Ammon's horn (tissue), 1 donor: ENCODE data around the gene C4orf46.

Experiments
- DNase-seq: peaks from one replicate; pipeline ENCODE4 v3.0.0-alpha.2; 2016; ENCODE audit warnings: low spot score

The C4orf46 gene

DNA sequence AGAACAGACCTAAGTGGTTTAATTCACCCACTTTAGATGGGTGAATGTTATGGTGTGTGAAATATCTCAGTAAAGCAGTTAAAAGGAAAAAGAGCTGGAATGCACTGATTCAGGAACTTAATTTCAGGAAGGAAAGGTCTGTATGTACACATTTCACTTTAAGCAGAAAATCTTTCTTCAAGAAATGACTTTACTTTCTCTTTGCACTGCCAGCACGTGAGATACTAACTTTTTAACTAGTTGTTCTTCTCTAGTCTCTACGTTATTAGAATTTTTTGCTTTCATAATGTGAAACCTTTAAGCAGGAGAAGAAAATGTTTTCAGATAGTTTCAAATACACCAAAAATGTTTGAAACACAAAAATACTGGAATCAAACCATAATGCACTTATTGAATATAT is 18.8 kb downstream of the C4orf46 start:
- DNase-seq: no peak

DNA sequence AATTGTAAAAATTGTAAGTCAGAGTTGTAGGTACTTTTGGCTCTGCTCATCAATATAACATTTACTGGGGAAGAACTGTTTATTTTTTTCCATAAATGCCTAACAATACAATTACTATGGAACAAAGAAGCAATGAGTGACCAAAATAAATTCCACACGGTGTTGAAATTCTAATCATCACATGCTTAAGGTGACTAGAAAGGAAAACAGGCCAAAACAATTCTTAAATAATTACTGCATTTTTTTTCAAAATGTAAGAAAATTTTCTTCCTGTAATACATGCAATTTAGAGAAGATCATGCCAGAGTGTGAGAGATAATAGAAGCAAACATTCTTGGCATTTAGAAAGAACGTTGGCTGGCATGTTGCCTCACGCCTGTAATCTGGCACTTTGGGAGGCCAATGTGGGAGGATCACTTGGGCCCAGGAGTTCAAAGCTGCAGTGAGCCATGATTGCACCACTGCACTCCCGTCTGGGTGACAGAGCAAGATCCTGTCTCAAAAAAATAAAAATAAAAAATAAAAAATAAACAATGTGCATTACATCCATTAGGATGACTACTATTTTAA is 22.5 kb downstream of the C4orf46 start:
- DNase-seq: no peak

DNA sequence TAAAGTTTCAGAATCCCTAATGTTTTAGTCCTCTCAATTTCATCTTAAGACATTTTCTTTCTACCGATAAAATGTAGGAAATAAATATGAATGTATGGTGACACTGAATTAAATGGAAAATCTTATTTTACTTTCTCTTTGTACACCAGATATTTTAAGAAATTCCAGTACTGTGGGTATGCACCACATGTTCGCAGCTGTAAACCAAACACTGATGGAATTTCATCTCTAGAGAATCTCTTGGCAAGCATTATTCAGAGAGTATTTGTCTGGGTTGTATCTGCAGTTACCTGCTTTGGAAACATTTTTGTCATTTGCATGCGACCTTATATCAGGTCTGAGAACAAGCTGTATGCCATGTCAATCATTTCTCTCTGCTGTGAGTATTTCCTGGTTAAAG is 26.9 kb downstream of the C4orf46 start:
- no peak for DNase-seq

DNA sequence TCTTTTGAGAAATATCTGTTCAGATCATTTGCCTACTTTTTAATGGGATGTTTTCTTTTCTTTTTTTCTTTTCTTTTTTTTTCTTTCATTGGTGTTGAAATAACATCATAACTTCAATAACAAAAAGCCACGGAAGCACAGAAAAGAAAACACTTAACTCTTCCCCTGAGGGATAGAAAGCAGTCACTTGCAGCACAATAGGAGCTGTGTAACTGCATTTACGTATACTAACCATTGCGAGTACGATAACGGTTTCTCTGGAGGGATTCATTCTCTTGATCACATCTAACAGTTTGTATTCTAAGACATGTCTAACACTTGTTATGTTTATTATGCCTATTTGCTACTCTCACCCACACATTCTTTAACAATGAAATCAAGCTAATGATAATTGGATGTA is 27.3 kb downstream of the C4orf46 start:
- DNase-seq: no peak

DNA sequence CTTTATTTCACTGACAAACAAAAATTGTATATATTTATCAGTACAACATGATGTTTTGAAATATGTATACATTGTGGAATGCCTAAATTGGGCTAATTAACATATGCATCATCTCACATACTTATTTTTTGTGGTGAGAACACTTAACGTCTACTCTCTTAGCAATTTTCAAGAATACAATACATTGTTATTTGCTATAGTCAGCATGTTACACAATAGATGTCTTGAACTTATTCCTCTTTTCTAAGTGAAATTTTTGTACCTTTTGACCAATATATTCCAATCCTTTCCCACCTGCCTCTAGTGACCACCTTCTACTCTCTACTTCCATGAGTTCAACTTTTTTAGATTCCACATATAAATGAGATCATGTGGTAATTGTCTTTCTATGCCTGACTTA is 35.1 kb downstream of the C4orf46 start:
- no peak for DNase-seq

DNA sequence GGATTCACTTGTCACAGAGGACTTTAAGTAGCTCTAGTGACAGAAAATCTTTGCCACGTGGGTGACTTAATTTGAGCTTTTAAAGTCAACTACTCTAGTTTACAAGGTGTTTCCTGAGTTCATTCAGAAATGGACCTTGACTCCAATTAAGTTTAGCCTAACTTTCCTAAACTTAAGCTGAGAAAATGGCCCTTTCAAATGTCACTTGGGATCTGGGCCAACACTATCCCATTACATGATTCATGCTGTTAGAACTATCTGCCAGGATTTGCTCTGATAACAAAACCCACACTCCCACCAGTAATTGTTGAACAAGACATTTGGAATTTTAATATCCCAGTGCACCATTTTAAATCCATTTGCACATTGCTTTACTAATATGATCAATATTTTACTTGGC is 40.8 kb downstream of the C4orf46 start:
- no peak for DNase-seq

DNA sequence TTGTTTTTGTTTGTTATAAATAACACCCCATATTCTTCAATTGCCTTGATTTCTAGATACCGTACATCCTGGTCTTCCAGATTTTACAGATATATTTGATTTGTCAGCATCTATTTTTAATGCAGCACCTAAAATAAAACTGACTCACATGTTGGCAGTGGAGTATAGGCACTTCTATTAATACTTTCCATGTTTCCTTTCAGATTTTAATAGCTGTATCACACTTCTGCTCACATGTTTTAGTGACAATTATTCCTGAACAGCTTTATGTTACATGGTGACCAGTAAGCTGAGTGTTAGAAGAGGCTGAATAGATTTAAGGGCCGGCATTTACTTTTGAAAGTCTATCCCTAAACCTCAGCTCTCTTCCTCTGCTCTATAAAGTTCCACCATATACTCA is 46.1 kb downstream of the C4orf46 start:
- DNase-seq: peak; percentile 2

DNA sequence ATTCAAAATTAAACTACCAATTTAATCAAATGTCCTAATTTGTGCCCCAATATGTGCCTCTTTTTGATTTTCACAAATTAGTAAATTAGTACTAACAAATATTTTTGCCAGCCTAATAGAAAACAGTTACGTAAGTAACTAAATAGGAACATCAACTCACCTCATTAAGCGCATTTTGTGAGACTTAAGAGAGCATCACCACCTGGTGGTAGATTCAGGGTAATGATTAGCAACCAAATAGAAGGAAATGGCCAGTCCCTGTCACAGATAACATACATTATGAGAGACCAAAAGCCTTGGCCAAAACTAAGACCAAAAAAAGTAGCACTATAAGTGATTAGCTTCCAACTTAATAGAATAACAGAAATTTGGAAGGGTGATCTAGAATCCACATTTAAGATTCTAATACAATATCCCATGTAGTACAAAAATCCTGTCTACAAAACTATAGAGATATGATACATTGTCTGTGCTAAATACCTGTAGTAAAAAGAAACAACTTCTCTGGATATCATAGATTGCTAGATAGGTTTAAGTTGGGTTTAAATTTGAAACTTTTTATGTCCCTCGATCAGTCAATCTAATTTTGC is 46.7 kb downstream of the C4orf46 start:
- DNase-seq: peak; percentile 77

DNA sequence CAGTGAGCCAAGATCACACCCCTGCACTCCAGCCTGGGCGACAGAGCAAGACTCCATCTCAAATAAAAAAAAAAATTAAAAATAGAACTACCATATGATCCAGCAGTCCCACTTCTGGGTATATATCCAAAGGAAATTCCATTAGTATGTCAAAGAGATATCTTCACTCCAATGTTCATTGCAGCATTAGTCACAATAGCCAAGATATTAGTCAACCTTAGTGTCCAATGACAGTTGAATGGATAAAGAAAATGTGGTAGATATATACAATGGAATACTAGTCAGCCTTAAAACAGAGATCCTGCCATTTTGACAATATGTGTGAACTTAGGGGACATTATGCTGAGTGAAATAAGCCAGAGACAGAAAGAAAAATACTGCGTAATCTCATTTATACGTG is 49.4 kb downstream of the C4orf46 start:
- no peak for DNase-seq

DNA sequence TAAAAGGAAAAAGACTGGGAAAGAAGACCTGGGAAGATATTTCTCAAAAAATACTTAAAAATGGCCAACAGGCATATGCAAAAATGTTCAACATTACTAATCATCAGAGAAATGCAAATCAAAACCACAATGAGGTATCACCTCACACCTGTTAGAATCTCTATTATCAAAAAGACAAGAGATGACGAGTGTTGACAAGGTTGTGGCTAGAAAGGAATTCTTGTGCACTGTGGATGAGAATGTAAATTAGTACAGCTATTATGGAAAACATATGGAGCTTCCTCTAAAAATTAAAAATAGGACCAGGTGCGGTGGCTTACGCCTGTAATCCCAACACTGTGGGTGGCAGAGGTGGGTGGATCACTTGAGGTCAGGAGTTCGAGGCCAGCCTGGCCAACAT is 50.0 kb downstream of the C4orf46 start:
- no peak for DNase-seq

DNA sequence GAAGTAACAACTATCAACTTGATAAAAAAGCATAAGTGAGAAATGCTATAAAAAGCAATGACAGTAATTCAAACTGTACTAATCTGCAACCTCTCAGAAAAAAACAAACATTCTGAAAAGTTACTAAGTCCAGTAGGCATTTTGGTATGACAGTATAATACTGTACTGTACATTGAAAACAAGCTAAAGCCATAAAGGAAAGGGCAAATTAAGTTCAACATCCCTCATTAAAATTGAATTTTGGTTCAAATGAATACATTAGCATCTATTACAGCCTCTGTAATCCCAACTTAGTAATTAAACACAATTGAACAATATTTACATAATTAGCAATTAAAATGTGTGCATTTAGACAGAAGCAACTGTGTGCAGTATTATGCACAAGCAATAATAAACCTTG is 53.7 kb downstream of the C4orf46 start:
- no peak for DNase-seq
